GM23338 (cell line): Measurements from ENCODE around the gene GPBP1L1. TPM values are rescaled to one million over a fixed set of nuclear protein-coding genes. Genes with fewer than 3 reads are reported as not detected.

ENCODE experiments used
- ATAC-seq: fragments of 200-7000 bp; cut with Tn5 transposase; 3 replicates; pipeline ENCODE4 v1.9.1; 2020
- DNase-seq: peaks from one replicate; pipeline ENCODE4 v3.0.0-alpha.2; 2015; ENCODE audit warnings: low spot score
- H2AFZ ChIP-seq: fragments of 200-600 bp; sonication (generic); 2 replicates; pipeline ENCODE4 v1.8.0; 2016; ENCODE audit warnings: antibody characterized with exemption, mild to moderate bottlenecking, moderate library complexity
- H3F3A ChIP-seq: fragments of 200-600 bp; sonication (generic); replicated peaks from 2 replicates; pipeline ENCODE4 v1.8.0; 2017; ENCODE audit warnings: antibody characterized with exemption, mixed run types, low read depth
- H3K27ac ChIP-seq: fragments of 200-600 bp; sonication (generic); 2 replicates; pipeline ENCODE4 v1.6.1; 2016; ENCODE audit warnings: low read depth
- H3K27me3 ChIP-seq: fragments of 200-600 bp; sonication (generic); 2 replicates; pipeline ENCODE4 v1.8.0; 2016; ENCODE audit warnings: mild to moderate bottlenecking, mixed run types, moderate library complexity; ENCODE audit not compliant: insufficient read depth
- H3K36me3 ChIP-seq: fragments of 200-600 bp; sonication (generic); 2 replicates; pipeline ENCODE4 v1.8.0; 2016; ENCODE audit warnings: mild to moderate bottlenecking; ENCODE audit not compliant: insufficient read depth
- H3K4me1 ChIP-seq: fragments of 200-600 bp; sonication (generic); 2 replicates; pipeline ENCODE4 v1.8.0; 2016; ENCODE audit warnings: mild to moderate bottlenecking, moderate library complexity; ENCODE audit not compliant: insufficient read depth
- H3K4me2 ChIP-seq: fragments of 200-600 bp; sonication (generic); 2 replicates; pipeline ENCODE4 v1.7.1; 2017; ENCODE audit warnings: mixed run types
- H3K4me3 ChIP-seq: fragments of 200-600 bp; sonication (generic); 2 replicates; pipeline ENCODE4 v1.6.1; 2016; ENCODE audit warnings: mixed run types
- H3K79me2 ChIP-seq: fragments of 200-600 bp; sonication (generic); replicated peaks from 2 replicates; pipeline ENCODE4 v1.8.0; 2017; ENCODE audit warnings: mild to moderate bottlenecking; ENCODE audit not compliant: insufficient read depth
- H3K9me2 ChIP-seq: fragments of 200-600 bp; sonication (generic); 2 replicates; pipeline ENCODE4 v1.8.0; 2017; ENCODE audit not compliant: insufficient read depth
- H4K20me1 ChIP-seq: fragments of 200-600 bp; sonication (generic); replicated peaks from 2 replicates; pipeline ENCODE4 v1.8.0; 2017; ENCODE audit warnings: mild to moderate bottlenecking; ENCODE audit not compliant: insufficient read depth
- H3K27ac Mint-ChIP-seq: 2 replicates; pipeline ENCODE4 v1.8.0; 2020; ENCODE audit warnings: inconsistent platforms, mild to moderate bottlenecking, moderate library complexity, mixed read lengths
- H3K27me3 Mint-ChIP-seq: 3 replicates; pipeline ENCODE4 v1.8.0; 2022; ENCODE audit warnings: low read depth, mild to moderate bottlenecking, moderate library complexity, mixed read lengths, inconsistent platforms; ENCODE audit not compliant: insufficient read depth, poor library complexity
- H3K36me3 Mint-ChIP-seq: 3 replicates; pipeline ENCODE4 v1.8.0; 2021; ENCODE audit warnings: low read depth, mild to moderate bottlenecking, inconsistent platforms, moderate library complexity, mixed read lengths
- H3K4me1 Mint-ChIP-seq: 3 replicates; pipeline ENCODE4 v1.8.0; 2020; ENCODE audit warnings: mild to moderate bottlenecking, inconsistent platforms, mixed read lengths
- H3K4me3 Mint-ChIP-seq: 3 replicates; pipeline ENCODE4 v1.8.0; 2021; ENCODE audit warnings: moderate library complexity, mild to moderate bottlenecking, inconsistent platforms, mixed read lengths
- H3K9me3 Mint-ChIP-seq: 3 replicates; pipeline ENCODE4 v1.8.0; 2020; ENCODE audit warnings: moderate library complexity, mild to moderate bottlenecking, inconsistent platforms, mixed read lengths
- CREB1 ChIP-seq: fragments of 250-450 bp; sonication (Bioruptor Pico); IDR thresholded peaks from 2 replicates; pipeline ENCODE4 v1.5.0; 2020; ENCODE audit warnings: low read depth, mild to moderate bottlenecking, moderate library complexity
- EZH2 ChIP-seq: fragments of 200-600 bp; sonication (generic); IDR thresholded peaks from one replicate; pipeline ENCODE4 v1.8.0; 2017; ENCODE audit warnings: antibody characterized with exemption, mild to moderate bottlenecking, low read depth; ENCODE audit not compliant: unreplicated experiment
- EZH2phosphoT487 ChIP-seq: fragments of 200-600 bp; sonication (generic); IDR thresholded peaks from one replicate; pipeline ENCODE4 v1.8.1; 2018; ENCODE audit warnings: antibody characterized with exemption; ENCODE audit not compliant: unreplicated experiment
- JUNB ChIP-seq: IDR thresholded peaks from one replicate; pipeline ENCODE4 v1.6.1; 2016; ENCODE audit warnings: antibody characterized with exemption; ENCODE audit not compliant: unreplicated experiment
- NANOG ChIP-seq: IDR thresholded peaks from 2 replicates; pipeline ENCODE4 v1.6.1; 2016; ENCODE audit warnings: antibody characterized with exemption, borderline replicate concordance
- POLR2AphosphoS5 ChIP-seq: IDR thresholded peaks from 2 replicates; pipeline ENCODE4 v1.6.1; 2016; ENCODE audit warnings: antibody characterized with exemption, low read depth
- STAT1 ChIP-seq: IDR thresholded peaks from one replicate; pipeline ENCODE4 v1.6.1; 2016; ENCODE audit warnings: antibody characterized with exemption; ENCODE audit not compliant: unreplicated experiment
- ZNF114 ChIP-seq: fragments of 250-450 bp; sonication (Bioruptor Pico); IDR thresholded peaks from 2 replicates; pipeline ENCODE4 v1.5.0; 2020; ENCODE audit warnings: mild to moderate bottlenecking, moderate library complexity
- ZNF331 ChIP-seq: fragments of 250-450 bp; sonication (Bioruptor Pico); IDR thresholded peaks from 2 replicates; pipeline ENCODE4 v1.5.0; 2020; ENCODE audit warnings: low read depth, mild to moderate bottlenecking, moderate library complexity
- polyA plus RNA-seq: library from polyadenylated mRNA; unstranded; fragments of >200 nt; fragmentation: Nextera tagmentation; extraction: Ambion mirVana; gene quantifications from 2 replicates; pipeline ENCODE4 v1.2.1, GENCODE V29; 2016
- total RNA-seq: library from RNA; depleted of rRNA; stranded (reverse); fragments of >200 nt; shearing (Covaris generic); gene quantifications from 2 replicates; pipeline ENCODE4 v1.2.3, GENCODE V29; 2014
- TF ChIP-seq, protein P1 (sequence below), 2 experiments: fragments of 200-600 bp in 1 of 2; sonication (generic) in 1 of 2; conservative IDR thresholded peaks; 2 replicates each; pipeline versions ENCODE4 v1.5.1 to v1.6.1; 2016 to 2017; ENCODE audit warnings: antibody characterized with exemption in 2 of 2, low read depth in 2 of 2, mild to moderate bottlenecking in 2 of 2, moderate library complexity in 1 of 2
- TF ChIP-seq, protein P2 (sequence below): fragments of 250-450 bp; sonication (Bioruptor Pico); IDR thresholded peaks from 2 replicates; pipeline ENCODE4 v1.5.0; 2020; ENCODE audit warnings: mild to moderate bottlenecking, moderate library complexity
- TF ChIP-seq, protein P3 (sequence below): IDR thresholded peaks from 2 replicates; pipeline ENCODE4 v1.6.1; 2016; ENCODE audit warnings: antibody characterized with exemption
- TF ChIP-seq, protein P4 (sequence below): IDR thresholded peaks from one replicate; pipeline ENCODE4 v1.6.1; 2018; ENCODE audit warnings: antibody characterized with exemption; ENCODE audit not compliant: unreplicated experiment

The GPBP1L1 gene
- total and polyA plus RNA-seq, 2 experiments from 2014 or later, result 61.7 to 117 TPM

DNA sequence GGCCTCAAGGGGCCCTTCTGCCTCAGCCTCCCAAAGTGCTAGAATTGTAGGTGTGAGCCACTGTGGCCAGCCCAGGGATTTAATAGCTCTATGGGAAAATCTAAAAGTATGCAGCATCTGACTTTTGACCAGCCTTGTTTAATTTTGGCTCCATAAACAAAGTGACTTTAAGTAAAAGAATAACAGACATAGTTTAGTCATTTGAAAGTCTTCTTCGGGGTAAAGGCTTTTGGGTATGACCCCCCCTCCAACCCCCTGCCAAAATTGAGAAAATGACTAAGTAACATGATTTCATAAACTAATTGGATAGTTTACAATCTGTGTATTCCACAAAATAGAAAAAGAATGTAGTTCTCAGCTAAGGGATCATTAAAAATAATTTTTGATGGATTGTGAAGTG lies 17.0 kb downstream of the GPBP1L1 start:
- Histone ChIP-seq H3K4me1 (no peaks in the 10 kb centered on the region), H2AFZ (no peak overlapping the region), H3F3A (no peaks in the 10 kb centered on the region), H3K9me2 (no peaks in the 10 kb centered on the region), H4K20me1 (peaks cover 80% of the 10 kb centered on the region), H3K4me2 (no peak overlapping the region), H3K4me3 (no peak overlapping the region), H3K27me3 (no peaks in the 10 kb centered on the region), H3K36me3 (no peaks in the 10 kb centered on the region), H3K27ac (no peak overlapping the region), H3K79me2 (peaks cover 100% of the 10 kb centered on the region)
- peaks cover 22% of the 10 kb centered on the region; the same call in 2 of the 3 replicates for H3K36me3 Mint-ChIP-seq
- no peak for ATAC-seq
- TF ChIP-seq, protein P1, sequence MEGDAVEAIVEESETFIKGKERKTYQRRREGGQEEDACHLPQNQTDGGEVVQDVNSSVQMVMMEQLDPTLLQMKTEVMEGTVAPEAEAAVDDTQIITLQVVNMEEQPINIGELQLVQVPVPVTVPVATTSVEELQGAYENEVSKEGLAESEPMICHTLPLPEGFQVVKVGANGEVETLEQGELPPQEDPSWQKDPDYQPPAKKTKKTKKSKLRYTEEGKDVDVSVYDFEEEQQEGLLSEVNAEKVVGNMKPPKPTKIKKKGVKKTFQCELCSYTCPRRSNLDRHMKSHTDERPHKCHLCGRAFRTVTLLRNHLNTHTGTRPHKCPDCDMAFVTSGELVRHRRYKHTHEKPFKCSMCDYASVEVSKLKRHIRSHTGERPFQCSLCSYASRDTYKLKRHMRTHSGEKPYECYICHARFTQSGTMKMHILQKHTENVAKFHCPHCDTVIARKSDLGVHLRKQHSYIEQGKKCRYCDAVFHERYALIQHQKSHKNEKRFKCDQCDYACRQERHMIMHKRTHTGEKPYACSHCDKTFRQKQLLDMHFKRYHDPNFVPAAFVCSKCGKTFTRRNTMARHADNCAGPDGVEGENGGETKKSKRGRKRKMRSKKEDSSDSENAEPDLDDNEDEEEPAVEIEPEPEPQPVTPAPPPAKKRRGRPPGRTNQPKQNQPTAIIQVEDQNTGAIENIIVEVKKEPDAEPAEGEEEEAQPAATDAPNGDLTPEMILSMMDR (conservative IDR thresholded peaks at IDR 0.05; ENCODE audit: low read depth in 2 of 2), result no peak
- TF ChIP-seq ZNF331 (CRISPR knock-in tag), result no peak
- no peak for TF ChIP-seq EZH2phosphoT487
- no peak for TF ChIP-seq NANOG
- TF ChIP-seq ZNF114 (CRISPR knock-in tag), result no peak
- TF ChIP-seq POLR2AphosphoS5, result no peak
- TF ChIP-seq, protein P2, sequence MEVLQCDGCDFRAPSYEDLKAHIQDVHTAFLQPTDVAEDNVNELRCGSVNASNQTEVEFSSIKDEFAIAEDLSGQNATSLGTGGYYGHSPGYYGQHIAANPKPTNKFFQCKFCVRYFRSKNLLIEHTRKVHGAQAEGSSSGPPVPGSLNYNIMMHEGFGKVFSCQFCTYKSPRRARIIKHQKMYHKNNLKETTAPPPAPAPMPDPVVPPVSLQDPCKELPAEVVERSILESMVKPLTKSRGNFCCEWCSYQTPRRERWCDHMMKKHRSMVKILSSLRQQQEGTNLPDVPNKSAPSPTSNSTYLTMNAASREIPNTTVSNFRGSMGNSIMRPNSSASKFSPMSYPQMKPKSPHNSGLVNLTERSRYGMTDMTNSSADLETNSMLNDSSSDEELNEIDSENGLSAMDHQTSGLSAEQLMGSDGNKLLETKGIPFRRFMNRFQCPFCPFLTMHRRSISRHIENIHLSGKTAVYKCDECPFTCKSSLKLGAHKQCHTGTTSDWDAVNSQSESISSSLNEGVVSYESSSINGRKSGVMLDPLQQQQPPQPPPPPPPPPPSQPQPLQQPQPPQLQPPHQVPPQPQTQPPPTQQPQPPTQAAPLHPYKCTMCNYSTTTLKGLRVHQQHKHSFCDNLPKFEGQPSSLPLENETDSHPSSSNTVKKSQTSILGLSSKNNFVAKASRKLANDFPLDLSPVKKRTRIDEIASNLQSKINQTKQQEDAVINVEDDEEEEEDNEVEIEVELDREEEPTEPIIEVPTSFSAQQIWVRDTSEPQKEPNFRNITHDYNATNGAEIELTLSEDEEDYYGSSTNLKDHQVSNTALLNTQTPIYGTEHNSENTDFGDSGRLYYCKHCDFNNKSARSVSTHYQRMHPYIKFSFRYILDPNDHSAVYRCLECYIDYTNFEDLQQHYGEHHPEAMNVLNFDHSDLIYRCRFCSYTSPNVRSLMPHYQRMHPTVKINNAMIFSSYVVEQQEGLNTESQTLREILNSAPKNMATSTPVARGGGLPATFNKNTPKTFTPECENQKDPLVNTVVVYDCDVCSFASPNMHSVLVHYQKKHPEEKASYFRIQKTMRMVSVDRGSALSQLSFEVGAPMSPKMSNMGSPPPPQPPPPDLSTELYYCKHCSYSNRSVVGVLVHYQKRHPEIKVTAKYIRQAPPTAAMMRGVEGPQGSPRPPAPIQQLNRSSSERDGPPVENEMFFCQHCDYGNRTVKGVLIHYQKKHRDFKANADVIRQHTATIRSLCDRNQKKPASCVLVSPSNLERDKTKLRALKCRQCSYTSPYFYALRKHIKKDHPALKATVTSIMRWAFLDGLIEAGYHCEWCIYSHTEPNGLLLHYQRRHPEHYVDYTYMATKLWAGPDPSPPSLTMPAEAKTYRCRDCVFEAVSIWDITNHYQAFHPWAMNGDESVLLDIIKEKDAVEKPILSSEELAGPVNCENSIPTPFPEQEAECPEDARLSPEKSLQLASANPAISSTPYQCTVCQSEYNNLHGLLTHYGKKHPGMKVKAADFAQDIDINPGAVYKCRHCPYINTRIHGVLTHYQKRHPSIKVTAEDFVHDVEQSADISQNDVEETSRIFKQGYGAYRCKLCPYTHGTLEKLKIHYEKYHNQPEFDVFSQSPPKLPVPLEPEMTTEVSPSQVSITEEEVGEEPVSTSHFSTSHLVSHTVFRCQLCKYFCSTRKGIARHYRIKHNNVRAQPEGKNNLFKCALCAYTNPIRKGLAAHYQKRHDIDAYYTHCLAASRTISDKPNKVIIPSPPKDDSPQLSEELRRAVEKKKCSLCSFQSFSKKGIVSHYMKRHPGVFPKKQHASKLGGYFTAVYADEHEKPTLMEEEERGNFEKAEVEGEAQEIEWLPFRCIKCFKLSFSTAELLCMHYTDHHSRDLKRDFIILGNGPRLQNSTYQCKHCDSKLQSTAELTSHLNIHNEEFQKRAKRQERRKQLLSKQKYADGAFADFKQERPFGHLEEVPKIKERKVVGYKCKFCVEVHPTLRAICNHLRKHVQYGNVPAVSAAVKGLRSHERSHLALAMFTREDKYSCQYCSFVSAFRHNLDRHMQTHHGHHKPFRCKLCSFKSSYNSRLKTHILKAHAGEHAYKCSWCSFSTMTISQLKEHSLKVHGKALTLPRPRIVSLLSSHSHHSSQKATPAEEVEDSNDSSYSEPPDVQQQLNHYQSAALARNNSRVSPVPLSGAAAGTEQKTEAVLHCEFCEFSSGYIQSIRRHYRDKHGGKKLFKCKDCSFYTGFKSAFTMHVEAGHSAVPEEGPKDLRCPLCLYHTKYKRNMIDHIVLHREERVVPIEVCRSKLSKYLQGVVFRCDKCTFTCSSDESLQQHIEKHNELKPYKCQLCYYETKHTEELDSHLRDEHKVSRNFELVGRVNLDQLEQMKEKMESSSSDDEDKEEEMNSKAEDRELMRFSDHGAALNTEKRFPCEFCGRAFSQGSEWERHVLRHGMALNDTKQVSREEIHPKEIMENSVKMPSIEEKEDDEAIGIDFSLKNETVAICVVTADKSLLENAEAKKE (CRISPR knock-in tag), result no peak
- TF ChIP-seq CREB1 (CRISPR knock-in tag), result no peak
- no peak for TF ChIP-seq EZH2
- TF ChIP-seq, protein P3, sequence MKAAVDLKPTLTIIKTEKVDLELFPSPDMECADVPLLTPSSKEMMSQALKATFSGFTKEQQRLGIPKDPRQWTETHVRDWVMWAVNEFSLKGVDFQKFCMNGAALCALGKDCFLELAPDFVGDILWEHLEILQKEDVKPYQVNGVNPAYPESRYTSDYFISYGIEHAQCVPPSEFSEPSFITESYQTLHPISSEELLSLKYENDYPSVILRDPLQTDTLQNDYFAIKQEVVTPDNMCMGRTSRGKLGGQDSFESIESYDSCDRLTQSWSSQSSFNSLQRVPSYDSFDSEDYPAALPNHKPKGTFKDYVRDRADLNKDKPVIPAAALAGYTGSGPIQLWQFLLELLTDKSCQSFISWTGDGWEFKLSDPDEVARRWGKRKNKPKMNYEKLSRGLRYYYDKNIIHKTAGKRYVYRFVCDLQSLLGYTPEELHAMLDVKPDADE, result no peak
- TF ChIP-seq, protein P4, sequence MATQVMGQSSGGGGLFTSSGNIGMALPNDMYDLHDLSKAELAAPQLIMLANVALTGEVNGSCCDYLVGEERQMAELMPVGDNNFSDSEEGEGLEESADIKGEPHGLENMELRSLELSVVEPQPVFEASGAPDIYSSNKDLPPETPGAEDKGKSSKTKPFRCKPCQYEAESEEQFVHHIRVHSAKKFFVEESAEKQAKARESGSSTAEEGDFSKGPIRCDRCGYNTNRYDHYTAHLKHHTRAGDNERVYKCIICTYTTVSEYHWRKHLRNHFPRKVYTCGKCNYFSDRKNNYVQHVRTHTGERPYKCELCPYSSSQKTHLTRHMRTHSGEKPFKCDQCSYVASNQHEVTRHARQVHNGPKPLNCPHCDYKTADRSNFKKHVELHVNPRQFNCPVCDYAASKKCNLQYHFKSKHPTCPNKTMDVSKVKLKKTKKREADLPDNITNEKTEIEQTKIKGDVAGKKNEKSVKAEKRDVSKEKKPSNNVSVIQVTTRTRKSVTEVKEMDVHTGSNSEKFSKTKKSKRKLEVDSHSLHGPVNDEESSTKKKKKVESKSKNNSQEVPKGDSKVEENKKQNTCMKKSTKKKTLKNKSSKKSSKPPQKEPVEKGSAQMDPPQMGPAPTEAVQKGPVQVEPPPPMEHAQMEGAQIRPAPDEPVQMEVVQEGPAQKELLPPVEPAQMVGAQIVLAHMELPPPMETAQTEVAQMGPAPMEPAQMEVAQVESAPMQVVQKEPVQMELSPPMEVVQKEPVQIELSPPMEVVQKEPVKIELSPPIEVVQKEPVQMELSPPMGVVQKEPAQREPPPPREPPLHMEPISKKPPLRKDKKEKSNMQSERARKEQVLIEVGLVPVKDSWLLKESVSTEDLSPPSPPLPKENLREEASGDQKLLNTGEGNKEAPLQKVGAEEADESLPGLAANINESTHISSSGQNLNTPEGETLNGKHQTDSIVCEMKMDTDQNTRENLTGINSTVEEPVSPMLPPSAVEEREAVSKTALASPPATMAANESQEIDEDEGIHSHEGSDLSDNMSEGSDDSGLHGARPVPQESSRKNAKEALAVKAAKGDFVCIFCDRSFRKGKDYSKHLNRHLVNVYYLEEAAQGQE, result no peak
- TF ChIP-seq JUNB, result no peak
- TF ChIP-seq STAT1, result no peak
- peaks cover 7% of the 10 kb centered on the region for H3K4me1 Mint-ChIP-seq
- peaks cover 2% of the 10 kb centered on the region for H3K27me3 Mint-ChIP-seq
- DNase-seq, result no peak
- no peak overlapping the region for H3K27ac Mint-ChIP-seq
- no peak overlapping the region for H3K4me3 Mint-ChIP-seq
- peaks cover 2% of the 10 kb centered on the region; the same call in 1 of the 3 replicates for H3K9me3 Mint-ChIP-seq
